Right lobe of liver (tissue), 6 donors: ENCODE measurements around the gene DAP3. TPM values are rescaled to one million over a fixed set of nuclear protein-coding genes. Genes with fewer than 3 reads are reported as not detected.
"Not testable (repeated sequence)": the region's sequence is repeated elsewhere in the genome, so short reads cannot be mapped to it uniquely, and the experiment has no call there.

Experiments used
- ATAC-seq, 4 donors: fragments of 200-7000 bp; cut with Tn5 transposase; one replicate each; pipeline ENCODE4 v1.9.1; 2020; ENCODE audit warnings: mild to moderate bottlenecking in 4 of 4, moderate library complexity in 4 of 4
- DNase-seq, 3 donors: peaks; one replicate each; pipeline ENCODE4 v3.0.0-alpha.2; 2020
- H3K27ac ChIP-seq, 3 donors: fragments of 200-600 bp; one replicate each; pipeline ENCODE4 v1.8.0; 2022
- H3K27me3 ChIP-seq, 2 donors: fragments of 200-600 bp; one replicate each; pipeline ENCODE4 v1.8.0; 2022
- H3K36me3 ChIP-seq, 4 donors: fragments of 200-600 bp; sonication (generic) in 1 of 4; one replicate each; pipeline versions ENCODE4 v1.5.1 to v1.8.0; 2017 to 2022; ENCODE audit warnings: control low read depth in 1 of 4
- H3K4me1 ChIP-seq, 4 donors: fragments of 200-600 bp; sonication (generic) in 1 of 4; one replicate each; pipeline versions ENCODE4 v1.5.1 to v1.8.0; 2017 to 2022; ENCODE audit warnings: control low read depth in 1 of 4
- H3K4me3 ChIP-seq, 3 donors: fragments of 200-600 bp; one replicate each; pipeline ENCODE4 v1.8.0; 2022
- H3K9me3 ChIP-seq, 4 donors: fragments of 200-600 bp; sonication (generic) in 1 of 4; one replicate each; pipeline versions ENCODE4 v1.5.1 to v1.8.0; 2017 to 2022; ENCODE audit warnings: control low read depth in 1 of 4
- CTCF ChIP-seq, 4 donors: fragments of 200-600 bp in 3 of 4; fragments of 450-650 bp in 1 of 4; IDR thresholded peaks; one replicate each; pipeline versions ENCODE4 v1.5.1 to v1.8.0; 2016 to 2022; ENCODE audit warnings: antibody characterized with exemption in 4 of 4, mild to moderate bottlenecking in 2 of 4
- POLR2A ChIP-seq: fragments of 450-650 bp; IDR thresholded peaks from one replicate; pipeline ENCODE4 v1.6.1; 2017; ENCODE audit warnings: antibody characterized with exemption, mild to moderate bottlenecking
- WGBS: methylation state at CpG from one replicate; pipeline ENCODE4 v1.1.6; 2018; ENCODE audit warnings: low coverage, low lambda C conversion rate; ENCODE audit not compliant: insufficient coverage; ENCODE audit errors: missing lambda C conversion rate; 5-methylcytosine and 5-hydroxymethylcytosine counted together
- intact Hi-C, 2 donors: fragments of 100-400 bp; cut with DNase I; formaldehyde crosslinking; loops; one replicate each; pipeline versions ENCODE4 v1.11.2 to v1.14.1; 2022
- total RNA-seq, 6 experiments: library from RNA; depleted of rRNA in 2 of 6; stranded (reverse); fragments of >200 nt in 2 of 6; fragmentation: NEBNext Ultra II Directional in 3 of 6; extraction: Animal tissue kit (Norgen Biotek cat#: 25700) in 3 of 6; gene quantifications; one replicate each; pipeline versions ENCODE4 v1.1.0 to v1.2.4, GENCODE V29; 2016 to 2023
- donor health status: DM: no; HTN: yes; CAD: no.
- donor health status: DM: no; HTN: no; CAD: no.
- donor health status: DM: no; HTN: no; CAD: no.
- donor health status: DM: no; HTN: yes; CAD: no.
- donor health status: DM: no; HTN: yes; CAD: no.

DAP3 gene
- total RNA-seq, 6 experiments from 2014 or later, result 53.9 to 136 (median 65.7) TPM

GRCh38 chr1:155697046-155697445 lies 8.2 kb downstream of the DAP3 start:
- no peak for ATAC-seq

DNA sequence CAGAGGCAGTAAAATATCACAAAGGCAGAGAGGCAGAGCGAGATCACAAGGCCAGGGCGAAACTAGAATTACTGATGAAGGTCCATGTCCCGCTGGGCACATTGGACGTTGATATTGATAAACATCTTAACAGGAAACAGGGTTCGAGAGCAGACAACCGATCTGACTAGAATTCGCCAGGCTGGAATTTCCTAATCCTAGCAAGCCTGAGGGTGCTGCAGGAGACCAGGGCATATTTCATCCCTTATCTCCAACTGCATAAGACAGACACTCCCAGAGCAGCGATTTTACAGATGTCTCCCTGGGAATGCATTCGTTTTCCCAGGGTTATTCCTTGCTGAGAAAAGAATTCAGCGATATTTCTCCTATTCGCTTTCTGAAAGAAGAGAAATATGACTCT lies 8.7 kb downstream of the DAP3 start:
- intact Hi-C loops, H3K9me3 ChIP-seq, H3K27ac ChIP-seq, ATAC-seq, H3K36me3 ChIP-seq, H3K27me3 ChIP-seq, DNase-seq, H3K4me3 ChIP-seq: not testable (repeated sequence)
- 84% methylated on average over 8 of the region's 11 CpGs for WGBS
- peaks cover 0 to 24% (median 0%) of the 10 kb centered on the region in 4 donors for H3K4me1 ChIP-seq

More at GRCh38 chr1:155697046-155697445, 8.2 kb downstream of the DAP3 start:
- no peaks in the 10 kb centered on the region for H3K36me3 ChIP-seq
- no peak for TF ChIP-seq POLR2A
- TF ChIP-seq CTCF (IDR thresholded peaks at IDR 0.05), result no peak
- WGBS, result 88% methylated on average over 10 of the region's 10 CpGs
- no peaks in the 10 kb centered on the region for H3K9me3 ChIP-seq
- H3K27me3 ChIP-seq, result no peaks in the 10 kb centered on the region
- no peak overlapping the region for H3K27ac ChIP-seq
- H3K4me3 ChIP-seq, result no peak overlapping the region
- intact Hi-C loops, result no loop called here
- peaks cover 0 to 24% (median 0%) of the 10 kb centered on the region in 4 donors for H3K4me1 ChIP-seq
- DNase-seq, result no peak

GRCh38 chr1:155698382-155699038 lies 9.6 kb downstream of the DAP3 start:
- Histone ChIP-seq H3K36me3 (no peaks in the 10 kb centered on the region), H3K27me3 (no peaks in the 10 kb centered on the region), H3K27ac (peak overlapping the region in 1 of 3 donors; percentile 20), H3K4me1 (peaks cover 0 to 24% (median 0%) of the 10 kb centered on the region in 4 donors), H3K4me3 (no peak overlapping the region), H3K9me3 (no peaks in the 10 kb centered on the region)
- ATAC-seq, result peak; percentile 63 to 93 (median 74)
- TF ChIP-seq CTCF (IDR thresholded peaks at IDR 0.05) (no peak), POLR2A (no peak)
- 85% methylated on average over 13 of the region's 13 CpGs for WGBS
- intact Hi-C loops, result no loop called here
- no peak for DNase-seq

GRCh38 chr1:155699062-155699461 lies 10.2 kb downstream of the DAP3 start:
- ATAC-seq, DNase-seq, H3K4me3 ChIP-seq, H3K27ac ChIP-seq, H3K36me3 ChIP-seq, H3K9me3 ChIP-seq, H3K27me3 ChIP-seq, intact Hi-C loops: not testable (repeated sequence)
- H3K4me1 ChIP-seq, result peaks cover 0 to 24% (median 0%) of the 10 kb centered on the region in 4 donors
- 82% methylated on average over 1 of the region's 4 CpGs for WGBS

GRCh38 chr1:155701675-155702074 lies 12.8 kb downstream of the DAP3 start:
- H3K4me3 ChIP-seq, H3K27ac ChIP-seq, intact Hi-C loops, H3K27me3 ChIP-seq, H3K36me3 ChIP-seq, DNase-seq, H3K9me3 ChIP-seq: not testable (repeated sequence)
- 20% methylated on average over 2 of the region's 2 CpGs for WGBS
- peak; percentile 50 to 63 (median 52) for ATAC-seq
- H3K4me1 ChIP-seq, result peaks cover 0 to 15% (median 0%) of the 10 kb centered on the region in 4 donors

GRCh38 chr1:155703216-155703615 lies 14.3 kb downstream of the DAP3 start:
- H3K4me3 ChIP-seq, result no peak overlapping the region
- H3K27ac ChIP-seq, result no peak overlapping the region
- 89% methylated on average over 4 of the region's 6 CpGs for WGBS
- no peak for ATAC-seq
- TF ChIP-seq POLR2A (no peak), CTCF (IDR thresholded peaks at IDR 0.05) (no peak)
- DNase-seq, result no peak
- H3K27me3 ChIP-seq, result no peaks in the 10 kb centered on the region
- intact Hi-C loops, result no loop called here
- H3K36me3 ChIP-seq, result no peaks in the 10 kb centered on the region
- peaks cover 0 to 10% (median 0%) of the 10 kb centered on the region in 4 donors for H3K4me1 ChIP-seq
- H3K9me3 ChIP-seq, result no peaks in the 10 kb centered on the region

DNA sequence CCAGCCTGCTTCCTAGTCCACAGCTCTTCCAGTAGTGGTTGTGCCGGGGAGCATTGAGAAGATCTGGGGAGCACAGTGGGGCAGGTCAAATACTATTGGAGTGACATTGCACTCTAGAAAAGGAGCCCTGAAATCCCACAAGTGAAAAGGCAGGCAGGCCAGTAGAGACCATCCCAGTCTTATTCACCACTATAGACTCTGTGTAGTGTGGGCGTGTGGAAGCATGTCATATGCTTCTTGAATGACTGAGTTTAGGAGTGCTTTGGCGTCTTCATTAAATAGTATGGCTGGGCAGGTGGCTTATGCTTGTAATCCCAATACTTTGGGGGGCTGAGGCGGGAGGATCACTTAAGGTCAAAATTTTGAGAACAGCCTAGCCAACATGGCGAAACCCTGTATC lies 15.5 kb downstream of the DAP3 start:
- H3K27ac ChIP-seq, H3K9me3 ChIP-seq, H3K4me1 ChIP-seq, intact Hi-C loops, H3K36me3 ChIP-seq, H3K27me3 ChIP-seq, DNase-seq, ATAC-seq, H3K4me3 ChIP-seq: not testable (repeated sequence)
- 84% methylated on average over 4 of the region's 5 CpGs for whole genome bisulfite sequencing
